Lung microvascular endothelial cell (primary cell): Measurements from ENCODE around the gene RETSAT. TPM values are rescaled to one million over a fixed set of nuclear protein-coding genes. Genes with fewer than 3 reads are reported as not detected.
"Not testable (repeated sequence)": the region's sequence is repeated elsewhere in the genome, so short reads cannot be mapped to it uniquely, and the experiment has no call there.

ENCODE experiments used
- DNase-seq, 2 donors: peaks; one replicate each; pipeline versions ENCODE4 v3.0.0 to v3.0.0-alpha.2; 2010; ENCODE audit warnings: low read depth in 2 of 2
- total RNA-seq: library from RNA; depleted of rRNA; stranded (reverse); fragments of >200 nt; gene quantifications from 2 replicates; pipeline ENCODE4 v1.2.1, GENCODE V29; 2014

Gene RETSAT
- total RNA-seq, 1 donor from 2014 or later = 63.5 TPM

DNA sequence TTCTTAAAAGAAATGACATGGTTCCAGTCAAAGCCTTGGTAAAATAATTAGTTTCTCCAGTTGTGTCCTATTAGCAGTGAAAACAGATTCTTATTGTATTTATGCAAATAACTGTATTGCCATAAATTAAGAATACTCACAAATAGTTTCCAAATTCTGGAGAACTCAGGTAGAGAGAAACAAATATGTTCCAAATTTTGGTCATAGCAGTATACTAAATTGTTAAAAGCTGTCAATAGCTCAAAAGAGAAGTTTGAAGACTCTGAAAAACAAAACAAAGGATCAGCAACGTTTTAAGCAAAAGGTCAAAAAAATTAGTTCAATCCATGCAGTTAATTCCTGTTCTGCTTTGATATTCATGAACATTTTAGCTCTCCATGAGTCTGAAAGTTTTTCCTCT, 25.7 kb upstream of the RETSAT start:
- DNase-seq = no peak

DNA sequence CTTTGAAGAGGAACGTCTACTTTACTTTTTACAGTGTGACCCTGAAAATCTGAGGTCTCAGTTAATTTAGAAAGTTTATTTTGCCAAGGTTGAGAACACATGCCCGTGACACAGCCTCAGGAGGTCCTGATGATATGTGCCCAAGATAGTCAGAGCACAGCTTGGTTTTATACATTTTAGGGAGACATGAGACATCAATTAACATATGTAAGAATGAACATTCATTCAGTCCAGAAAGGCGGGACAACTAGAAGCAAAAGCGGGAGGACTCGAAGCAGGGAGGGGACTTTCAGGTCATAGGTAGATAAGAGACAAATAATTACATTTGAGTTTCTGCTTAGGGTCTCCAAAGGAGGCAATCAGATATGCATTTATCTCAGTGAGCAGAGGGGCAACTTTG, 23.9 kb upstream of the RETSAT start:
- DNase-seq = no peak

DNA sequence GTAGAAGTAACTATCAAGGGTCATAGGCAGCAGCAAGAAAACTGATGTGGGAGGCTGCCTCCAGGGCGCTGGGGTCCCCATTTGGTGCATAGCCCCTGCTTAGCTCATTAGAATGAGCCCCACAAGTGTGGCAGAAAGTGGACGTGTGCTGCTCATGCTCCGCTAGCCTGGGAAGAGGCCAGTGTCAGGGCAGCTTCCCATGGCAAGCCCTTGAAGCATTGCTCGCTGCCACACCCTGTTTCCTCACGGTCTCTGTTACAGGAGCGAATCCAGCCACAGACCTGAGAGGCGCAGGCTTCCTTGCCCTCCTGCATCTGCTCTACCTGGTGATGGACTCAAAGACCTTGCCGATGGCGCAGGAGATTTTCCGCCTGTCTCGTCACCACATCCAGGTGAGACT, 22.8 kb upstream of the RETSAT start:
- no peak for DNase-seq

DNA sequence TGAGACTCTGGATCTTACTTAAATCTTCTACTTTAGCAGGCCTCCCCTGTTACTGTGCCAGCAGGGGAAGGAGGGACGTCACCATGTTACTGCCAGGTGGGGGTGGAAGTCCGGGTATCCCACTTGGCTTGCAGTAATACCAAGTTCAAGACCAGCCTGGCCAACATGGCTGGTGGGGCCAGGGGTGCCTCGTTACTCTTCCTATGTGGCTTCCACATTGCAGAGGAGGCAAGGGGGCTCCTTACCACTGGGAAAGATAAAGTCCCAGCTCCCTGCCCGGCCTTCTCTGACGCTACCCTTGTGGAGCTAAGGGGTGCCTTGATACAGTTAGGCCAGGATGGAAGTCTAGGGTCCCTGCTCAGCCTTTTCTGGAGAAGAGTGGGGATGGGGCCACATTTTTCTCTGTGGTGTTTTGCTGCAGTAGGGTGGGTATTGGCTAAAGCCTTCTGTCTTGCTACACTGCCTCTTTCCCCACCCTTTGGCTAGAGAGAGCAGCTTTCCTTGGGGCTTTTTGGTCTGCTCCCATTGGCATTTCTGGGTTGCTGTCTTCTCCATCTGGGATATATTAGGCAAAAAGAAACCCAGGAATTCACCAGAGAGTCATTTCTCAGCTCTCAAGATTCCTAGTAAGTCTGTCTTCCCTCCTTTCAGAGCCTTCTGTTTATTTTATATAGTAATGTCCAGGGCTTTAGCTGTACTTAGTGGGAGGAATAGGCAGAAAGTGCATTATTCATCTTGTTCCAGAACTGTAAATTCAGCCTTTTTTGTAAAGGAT, 22.1 kb upstream of the RETSAT start:
- DNase-seq = no peak

DNA sequence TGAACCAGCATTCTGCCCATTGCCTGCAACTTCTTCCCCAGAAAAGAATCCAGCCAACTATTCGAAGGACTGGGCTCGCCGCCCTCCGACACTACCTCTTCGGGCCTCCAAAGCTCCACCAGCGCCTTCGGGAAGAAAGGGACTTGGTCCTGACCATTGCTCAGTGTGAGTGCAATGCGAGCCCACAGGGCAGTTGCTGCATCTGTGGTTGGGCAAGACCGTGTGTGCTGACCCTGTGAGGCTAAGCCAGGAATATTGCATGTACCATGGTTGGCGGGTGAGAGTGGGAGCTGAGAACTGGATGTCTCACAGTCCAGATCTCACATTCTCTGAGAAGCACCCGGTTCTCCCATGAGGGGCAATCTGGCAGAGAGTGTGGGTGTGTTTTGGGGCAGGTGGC, 16.7 kb upstream of the RETSAT start:
- DNase-seq = no peak

DNA sequence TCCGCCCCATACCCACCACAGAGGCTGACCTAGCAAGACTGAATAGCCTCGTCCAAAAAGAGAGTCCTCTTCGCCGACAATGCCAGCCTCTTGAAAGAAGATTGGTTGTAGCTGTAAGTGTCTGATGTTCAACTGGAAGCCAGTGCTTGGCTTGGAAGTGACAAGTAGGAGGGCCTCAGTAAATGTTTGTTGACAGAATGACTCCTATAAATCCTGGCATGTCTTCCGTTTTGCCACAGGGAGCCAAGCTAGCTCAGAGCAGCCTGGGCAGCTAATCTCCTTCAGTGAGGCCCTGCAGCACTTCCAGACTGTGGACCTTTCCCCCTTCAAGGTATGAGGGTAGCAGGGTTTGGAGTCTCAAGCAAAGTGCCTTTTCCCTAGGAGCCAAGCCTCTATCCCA, 15.2 kb upstream of the RETSAT start:
- no peak for DNase-seq

DNA sequence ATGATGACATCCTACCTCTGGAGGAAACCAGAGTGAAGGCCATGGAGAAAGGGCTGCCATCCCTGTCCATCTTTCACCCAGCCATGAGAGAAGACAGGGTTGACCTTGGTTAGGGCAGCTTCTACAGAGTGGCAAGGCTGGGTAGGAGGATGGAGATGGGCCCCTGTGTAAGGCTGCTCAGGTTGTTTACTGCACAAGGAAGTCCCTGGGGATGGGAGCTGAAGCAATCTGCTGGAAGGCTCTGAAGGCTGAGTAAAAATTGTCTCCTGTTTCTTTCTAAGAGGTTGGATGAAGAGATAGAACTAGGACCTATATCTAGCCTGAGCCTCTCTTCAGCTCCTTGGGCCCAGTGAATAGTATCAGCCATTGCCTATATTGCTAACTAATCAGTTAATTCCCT, 14.6 kb upstream of the RETSAT start:
- no peak for DNase-seq

DNA sequence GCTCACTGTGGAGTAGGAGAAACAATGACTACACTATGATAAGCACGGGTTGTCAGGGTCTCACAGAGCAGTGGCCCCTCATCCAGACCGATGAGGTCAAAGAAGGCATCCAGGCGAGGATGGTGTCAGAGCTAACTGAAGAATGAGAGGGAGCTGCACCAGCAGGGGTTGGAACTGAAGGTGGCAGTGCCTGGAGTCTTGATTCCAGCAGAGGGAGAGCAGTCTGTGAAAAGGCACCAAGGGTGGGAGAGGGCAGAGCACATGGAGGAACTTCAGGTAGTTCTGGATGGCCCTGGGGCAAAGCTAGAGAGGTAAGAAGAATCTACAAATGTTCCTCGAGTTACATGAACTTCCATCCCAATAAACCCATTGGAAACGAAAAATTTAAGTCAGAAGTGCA, 12.9 kb upstream of the RETSAT start:
- DNase-seq = no peak

DNA sequence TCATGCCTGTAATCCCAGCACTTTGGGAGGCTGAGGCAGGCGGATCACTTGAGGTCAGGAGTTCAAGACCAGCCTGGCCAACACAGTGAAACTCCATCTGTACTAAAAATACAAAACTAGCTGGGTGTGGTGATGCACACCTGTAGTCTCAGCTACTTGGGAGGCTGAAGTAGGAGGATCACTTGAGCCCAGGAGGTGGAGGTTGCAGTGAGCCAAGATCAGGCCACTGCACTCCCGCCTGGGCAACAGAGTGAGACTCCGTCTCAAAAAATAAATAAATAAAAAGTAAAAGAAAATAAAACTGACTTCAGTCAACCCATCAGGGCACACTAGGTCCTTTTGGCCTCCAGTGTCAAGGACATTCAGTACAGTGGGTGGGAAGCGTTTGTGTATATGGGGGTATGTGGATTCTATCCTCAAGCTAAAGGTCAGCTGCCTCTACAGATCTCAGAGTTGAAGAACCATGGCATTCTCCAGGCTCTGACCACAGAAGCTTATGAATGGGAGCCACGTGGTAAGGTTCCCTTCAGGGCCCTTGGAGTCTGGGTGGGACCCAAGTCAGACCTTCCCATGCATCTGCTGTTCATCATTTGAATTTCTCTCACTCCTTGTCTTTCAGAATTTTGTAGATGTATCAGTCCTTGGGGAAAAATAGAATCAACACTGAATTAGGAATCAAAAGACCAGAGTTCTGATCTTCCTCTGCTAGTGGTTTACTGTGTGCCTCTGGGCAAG, 8.5 kb upstream of the RETSAT start:
- not testable (repeated sequence) for DNase-seq

DNA sequence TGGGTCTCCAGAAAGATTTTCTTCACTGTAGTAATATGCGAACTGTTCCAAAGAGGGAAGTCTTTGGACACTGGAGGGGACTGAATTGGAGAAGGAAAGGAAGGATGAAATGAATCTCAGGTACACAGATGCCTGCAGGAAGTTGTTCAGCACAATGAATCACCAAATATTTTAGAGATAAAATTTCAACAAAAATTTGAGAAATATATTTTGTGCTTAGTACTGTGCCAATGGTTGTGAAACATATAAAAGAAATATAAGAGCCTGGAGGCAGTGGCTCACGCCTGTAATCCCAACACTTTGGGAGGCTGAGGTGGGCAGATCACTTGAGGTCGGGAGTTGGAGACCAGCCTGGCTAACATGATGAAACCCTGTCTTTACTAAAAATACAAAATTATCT, 3.4 kb upstream of the RETSAT start:
- no peak for DNase-seq

DNA sequence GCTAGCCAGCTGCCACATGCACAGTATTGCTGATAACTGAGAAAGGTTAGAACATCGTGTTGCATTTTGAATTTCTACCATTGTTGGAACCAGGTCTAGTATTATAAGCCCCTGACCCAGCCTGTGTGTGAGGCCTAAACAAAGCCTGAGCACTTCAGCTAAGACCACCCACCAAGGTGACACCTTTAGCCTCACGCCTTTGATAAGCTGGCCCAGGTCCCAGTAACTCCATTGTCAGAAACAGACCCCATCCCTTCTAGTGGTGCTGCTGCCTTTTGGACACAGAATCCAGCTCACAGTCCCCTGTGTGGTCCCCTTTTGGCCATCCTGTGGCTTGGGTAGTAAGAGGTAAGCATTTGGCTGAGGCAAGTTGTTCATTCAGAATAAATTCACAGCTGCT, 1.9 kb upstream of the RETSAT start:
- no peak for DNase-seq

DNA sequence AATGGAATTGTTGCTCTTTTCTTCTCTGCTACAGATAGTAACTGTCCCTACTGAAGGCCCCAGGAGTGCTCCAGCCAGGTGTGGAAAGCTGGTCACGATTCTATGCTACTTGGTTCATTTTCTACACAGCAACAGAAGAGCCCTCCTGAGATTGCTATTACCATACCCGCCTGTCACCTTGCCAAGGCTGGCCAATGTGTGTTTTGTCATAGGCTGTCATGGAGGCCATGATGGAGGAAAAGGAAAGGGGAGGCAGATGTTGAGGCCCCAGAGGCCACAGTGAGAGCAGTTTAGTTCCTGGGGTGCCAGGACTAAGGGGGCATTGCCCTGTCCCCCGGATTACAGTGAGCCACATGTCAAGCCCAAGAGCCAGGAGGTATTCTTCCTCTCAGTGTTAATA, 1.2 kb upstream of the RETSAT start:
- DNase-seq = no peak

DNA sequence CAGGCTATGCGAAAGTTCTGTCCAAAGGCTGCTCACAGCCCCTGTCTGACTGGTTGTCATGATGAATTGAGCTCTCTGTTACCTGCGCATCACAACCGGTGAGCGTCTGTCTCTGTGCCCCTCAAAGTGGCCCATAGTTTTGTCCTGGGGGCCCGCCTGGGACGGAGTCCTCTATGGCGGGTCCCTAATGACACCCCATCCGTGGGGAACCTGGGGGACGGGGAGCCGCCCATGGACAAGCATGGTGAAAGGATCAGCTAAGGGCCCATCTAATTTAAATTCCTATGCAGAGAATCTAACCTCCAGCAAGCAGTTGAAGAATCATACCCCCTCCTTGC, 714 bp upstream of the RETSAT start:
- no peak for DNase-seq

DNA sequence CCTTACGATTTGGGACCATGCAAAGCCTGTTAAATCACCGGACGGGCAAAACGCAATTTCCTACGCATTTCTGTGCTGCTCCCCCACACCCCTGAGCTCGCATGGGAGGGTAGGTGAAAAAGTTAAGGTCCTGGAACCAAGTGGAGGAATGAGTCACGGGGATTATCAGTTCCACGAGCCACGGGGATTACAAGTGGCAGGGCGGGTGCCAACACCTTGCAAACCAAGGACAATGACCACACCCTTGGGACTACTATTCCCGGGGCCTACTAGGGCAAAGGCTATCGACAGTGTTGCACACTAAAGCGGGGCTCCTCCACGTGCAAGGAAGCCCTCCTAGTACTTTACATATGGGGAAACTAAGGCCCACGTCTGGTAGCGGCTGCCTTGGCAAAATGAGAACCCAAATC, 447 bp downstream of the RETSAT start:
- peak; percentile 12 to 15 for DNase-seq

DNA sequence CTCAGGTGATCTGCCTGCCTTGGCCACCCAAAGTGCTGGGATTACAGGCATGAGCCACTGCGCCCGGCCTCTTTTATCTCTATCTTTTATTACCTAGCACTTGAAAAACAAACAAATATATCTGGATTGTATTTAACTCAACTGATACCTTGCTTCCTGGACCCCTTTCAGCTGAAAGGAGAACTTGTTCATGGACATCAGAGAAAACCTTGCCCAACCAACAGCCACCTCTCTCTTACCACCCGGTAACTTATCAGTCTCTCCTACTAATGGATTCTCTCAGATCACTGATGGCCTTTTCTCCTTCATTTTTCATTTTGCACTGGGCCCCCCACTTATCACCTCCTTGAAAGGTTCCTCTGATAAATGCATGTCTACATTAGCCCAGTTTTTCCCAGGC, 6.7 kb downstream of the RETSAT start:
- no peak for DNase-seq

DNA sequence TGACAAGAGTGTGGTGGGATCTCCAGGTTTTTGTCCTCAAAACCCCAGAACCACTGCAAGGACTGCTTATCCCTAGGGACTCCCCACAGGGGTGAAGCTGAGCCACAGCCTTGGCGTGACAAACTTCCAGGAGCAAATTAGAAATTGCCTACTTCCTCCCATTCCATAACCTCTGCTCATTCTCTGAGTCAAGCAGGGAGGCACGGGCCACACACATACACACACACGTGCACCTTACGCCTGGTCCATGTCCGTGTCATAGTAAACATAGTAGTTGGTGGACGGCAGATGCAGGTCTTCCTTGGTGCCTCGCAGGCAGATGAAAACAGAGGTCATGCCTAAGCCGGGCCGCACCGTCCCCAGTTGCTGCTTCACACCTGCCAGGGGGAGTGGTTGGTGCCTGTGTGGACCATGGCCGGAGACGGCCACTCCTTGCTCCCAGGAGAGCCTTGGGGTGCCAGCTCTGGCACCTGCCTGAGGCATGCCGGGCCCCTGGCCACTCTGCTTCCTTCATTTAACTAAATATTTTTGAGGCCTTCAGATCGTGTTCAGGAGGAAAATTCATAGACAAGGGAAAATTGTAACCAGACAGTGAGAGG, 9.9 kb downstream of the RETSAT start:
- no peak for DNase-seq

DNA sequence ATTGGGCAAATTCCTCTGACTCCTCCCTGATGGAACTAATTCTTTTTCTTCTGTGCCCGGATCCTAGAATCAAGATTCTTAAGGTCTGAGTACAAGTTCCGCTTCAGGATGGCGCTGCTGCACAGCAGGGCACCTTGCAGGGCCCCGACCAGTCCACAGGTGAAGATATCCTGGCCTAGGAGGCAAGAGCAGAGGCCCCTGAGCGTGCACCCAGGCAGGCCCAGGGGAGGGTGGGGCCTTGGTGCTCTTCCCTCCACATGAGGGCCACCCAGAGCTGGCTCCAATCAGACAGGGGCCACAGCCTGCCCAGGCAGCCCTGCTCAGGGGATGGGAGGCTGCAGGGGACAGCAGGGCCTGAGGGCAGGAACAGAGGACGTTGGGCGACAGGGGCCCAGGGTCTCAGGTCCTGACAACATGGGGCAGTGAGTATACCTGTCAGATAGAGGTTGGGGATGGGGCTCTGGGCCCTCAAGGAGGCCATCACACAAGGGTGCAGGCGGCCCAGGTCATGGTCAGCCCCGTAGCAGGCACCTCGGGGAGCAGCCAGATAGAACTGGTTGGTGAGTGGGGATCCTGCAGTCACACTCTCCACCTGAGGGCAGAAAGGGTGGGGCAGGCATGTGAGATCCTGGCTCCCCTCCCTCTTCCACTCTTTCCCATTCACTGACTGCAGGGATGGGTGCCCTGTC, 11.0 kb downstream of the RETSAT start:
- DNase-seq = not testable (repeated sequence)

DNA sequence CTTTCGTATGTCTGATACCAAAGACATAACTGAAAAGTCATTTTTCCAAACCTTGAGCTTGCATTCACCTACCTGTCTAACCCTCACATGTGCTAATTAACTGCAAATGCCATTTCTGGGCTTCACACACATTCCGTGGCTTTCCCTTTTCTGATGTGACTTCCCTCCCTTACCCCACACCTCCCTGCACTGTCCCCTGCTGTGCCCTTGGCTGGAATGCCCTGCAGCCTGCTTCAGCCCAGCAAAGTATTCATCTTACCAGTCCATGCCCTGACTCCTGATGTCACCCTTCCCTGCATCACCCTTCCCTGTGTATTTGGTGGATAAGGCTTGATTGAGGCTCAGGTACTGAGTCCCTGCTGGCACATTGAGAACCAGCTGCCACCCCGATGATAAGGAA, 12.2 kb downstream of the RETSAT start:
- DNase-seq = no peak

DNA sequence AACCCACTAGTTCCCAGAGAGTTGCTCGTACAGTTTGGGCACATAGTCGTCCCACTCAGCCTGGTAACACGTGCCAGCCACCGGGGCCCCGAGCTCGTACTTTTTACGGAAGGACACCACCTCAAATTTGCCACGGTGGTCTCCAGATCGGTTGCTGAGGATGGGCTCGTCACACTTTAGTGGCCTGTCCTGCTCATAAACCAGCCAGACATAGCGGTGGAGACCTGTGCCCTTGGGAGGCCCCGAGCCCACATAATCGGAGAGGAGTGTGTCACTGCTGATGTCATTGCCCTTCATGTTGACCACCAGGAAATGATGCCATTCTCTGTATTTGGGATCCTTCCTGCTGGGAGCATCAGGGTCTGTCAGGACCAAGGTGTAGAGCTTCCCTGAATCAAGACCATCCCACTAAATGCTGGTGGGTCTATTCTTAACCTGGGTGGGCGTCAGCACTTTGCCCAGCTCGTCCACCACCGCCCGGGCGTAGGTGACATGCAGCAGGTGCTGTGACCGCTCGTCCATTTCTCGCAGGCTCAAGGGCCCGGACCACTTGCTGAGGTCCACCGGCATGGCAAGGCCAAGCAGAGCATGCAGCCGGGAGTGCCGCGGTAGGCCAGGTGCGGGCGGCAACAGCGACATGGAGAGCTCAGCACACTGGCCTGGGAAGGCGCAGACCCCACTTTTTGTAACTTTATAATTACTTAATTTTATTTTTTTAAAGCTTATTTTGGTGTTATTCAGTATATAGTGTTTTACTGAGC, 12.9 kb downstream of the RETSAT start:
- DNase-seq = no peak

DNA sequence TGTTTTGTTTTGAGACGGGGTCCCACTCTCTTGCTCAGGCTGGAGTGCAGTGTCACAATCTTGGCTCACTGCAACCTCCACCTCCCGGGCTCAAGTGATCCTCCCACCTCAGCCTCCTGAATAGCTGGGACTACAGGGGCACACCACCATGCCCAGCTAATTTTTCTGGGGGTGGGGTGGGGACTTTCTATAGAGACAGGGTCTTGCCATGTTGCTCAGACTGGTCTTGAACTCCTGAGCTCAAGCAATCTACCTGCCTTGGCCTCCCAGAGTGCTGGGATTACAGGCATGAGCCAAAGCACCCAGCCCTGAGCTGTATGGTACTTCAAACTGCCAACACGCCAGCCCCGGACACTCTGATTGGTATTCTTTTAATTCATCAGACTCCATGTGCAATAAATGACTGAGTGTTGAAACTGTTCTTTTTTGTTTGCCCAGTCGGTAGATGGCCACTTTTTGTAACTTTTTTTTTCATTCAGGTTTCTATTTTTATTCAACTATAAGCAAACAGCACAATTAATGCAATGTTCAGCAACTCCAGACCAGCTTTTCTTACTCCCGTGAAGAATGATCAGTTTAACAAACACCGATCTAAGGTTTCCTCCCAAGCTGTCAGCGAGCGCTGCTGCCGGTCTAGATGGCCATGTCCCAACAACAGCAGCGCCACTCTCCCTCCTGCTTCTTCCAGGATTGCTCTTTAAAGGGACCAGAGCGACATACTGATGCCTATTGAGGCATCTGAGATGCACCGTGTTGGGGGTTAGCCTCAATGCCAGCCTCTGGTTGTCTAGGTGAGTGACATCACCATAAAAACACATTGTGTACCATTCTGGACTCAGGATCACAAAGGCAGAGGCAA, 14.1 kb downstream of the RETSAT start:
- DNase-seq = no peak

DNA sequence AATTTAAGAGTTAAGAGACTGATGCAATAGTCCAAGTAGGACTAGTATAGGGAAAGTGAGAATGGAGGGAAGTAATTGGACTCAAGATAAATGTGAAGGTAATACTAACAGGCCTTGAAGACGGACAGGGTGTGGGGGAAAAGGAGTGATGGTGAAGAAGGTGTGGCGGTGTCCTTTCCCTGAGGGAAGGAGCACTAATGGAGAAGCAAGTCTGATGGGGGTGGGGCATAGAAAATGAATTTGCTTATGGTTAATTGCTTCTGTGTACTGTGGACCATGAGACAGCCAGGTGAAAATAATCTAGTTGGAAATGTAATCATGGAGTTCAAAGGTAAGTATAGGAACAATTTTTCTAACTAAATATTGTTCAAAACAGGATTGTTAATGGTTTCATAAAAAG, 19.4 kb downstream of the RETSAT start:
- no peak for DNase-seq
